Measurements from ENCODE around the gene SLC5A2.
"Not testable (repeated sequence)": the region's sequence is repeated elsewhere in the genome, so short reads cannot be mapped to it uniquely, and the experiment has no call there.

Gene SLC5A2

GRCh38 chr16:31441956-31442355 is 41.0 kb upstream of the SLC5A2 start:
- TF ChIP-seq CTCF (IDR thresholded peaks at IDR 0.05; ENCODE audit: low read depth, low read length), result no peak
- no peak for DNase-seq (ENCODE audit: extremely low read depth, low read depth)

DNA sequence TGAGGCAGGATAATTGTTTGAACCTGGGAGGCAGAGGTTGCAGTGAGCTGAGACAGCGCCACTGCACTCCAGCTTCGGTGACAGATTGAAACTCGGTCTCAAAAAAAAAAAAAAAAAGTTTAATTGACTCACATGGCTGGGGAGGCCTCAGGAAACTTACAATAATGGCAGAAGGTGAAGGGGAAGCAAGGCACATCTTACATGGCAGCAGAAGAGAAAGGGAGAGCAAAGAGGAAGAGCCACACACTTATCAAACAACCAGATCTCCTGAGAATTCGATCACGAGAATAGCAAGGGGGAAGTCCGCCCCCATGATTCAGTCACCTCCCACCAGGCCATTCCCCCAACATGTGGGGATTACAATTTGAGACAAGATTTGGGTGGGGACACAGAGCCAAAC is 37.0 kb upstream of the SLC5A2 start:
- DNase-seq (ENCODE audit: extremely low read depth, low read depth), result not testable (repeated sequence)

DNA sequence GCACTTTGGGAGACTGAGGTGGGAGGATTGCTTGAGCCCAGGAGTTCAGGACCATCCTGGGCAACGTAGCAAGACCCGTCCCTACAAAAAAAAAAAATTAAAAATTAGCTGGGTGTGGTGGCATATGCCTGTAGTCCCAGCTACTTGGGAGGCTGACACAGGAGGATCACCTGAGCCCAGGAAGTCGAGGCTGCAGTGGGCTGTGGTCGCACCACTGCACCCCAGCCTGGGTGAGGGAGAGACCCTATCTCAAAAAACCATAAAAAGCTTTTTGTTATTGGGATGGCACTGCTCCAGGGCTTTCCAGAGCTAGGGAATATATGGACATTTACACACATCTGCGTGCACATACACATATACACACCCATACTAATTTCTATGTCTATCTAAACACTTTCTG is 31.7 kb upstream of the SLC5A2 start:
- TF ChIP-seq CTCF (IDR thresholded peaks at IDR 0.05; ENCODE audit: low read depth, low read length), result no peak
- DNase-seq (ENCODE audit: extremely low read depth, low read depth), result no peak

DNA sequence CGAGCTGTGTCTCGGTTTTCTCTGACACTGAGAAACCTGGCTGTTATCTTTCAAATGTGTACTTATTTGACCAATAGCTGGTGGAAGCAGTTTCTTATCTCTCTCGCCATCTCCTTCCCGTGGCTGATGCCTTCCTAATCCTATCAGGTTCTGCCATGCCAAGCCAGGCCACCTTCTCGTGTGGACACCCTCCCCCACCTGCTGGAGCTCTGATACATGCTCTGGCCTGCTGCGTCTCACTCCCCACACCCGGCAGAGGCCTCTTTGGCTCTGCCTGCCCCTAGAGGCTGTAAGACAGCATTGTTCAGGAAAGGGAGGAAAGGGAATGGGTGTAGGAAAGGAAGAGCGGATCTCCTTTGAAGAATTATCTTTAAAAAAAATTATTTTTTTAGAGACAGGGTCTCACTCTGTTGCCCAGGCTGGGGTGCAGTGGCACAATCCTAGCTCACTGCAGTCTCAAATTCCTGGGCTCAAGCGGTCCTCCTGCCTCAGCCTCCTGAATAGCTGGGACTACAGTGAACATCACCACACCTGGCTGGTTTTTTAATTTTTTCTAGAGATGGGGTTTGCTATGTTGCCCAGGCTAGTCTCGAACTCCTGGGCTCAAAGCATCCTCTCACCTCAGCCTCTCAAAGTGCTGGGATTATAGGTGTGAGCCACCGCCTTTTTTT is 31.1 kb upstream of the SLC5A2 start:
- no peak for DNase-seq (ENCODE audit: extremely low read depth, low read depth)
- peak; percentile 66 for TF ChIP-seq CTCF (IDR thresholded peaks at IDR 0.05; ENCODE audit: low read depth, low read length)

DNA sequence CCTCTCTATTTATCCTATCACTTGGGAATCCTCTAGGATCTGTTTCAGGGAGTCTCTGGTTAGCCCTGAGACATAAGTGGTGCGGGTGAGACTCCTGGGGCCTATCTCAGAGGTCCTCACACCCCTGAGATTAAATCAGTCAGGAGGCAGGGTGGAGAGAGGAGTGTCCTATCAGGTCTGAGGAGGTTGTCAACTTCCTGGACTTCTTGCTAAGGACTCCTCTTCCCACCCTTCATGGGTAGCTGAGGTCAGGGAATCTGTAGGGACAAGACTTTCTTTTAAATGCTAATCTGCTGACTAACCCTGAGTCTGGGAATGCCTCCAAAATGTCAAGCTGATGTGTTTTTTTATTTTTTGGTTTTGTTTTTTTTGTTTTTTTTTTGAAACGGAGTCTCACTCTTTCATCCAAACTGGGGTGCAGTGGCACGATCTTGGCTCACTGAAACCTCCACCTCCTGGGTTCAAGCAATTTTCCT is 30.3 kb upstream of the SLC5A2 start:
- TF ChIP-seq CTCF (IDR thresholded peaks at IDR 0.05; ENCODE audit: low read depth, low read length), result no peak
- DNase-seq (ENCODE audit: extremely low read depth, low read depth), result peak; percentile 83

- no peak for TF ChIP-seq CTCF (IDR thresholded peaks at IDR 0.05; ENCODE audit: low read depth, low read length)
- DNase-seq (ENCODE audit: extremely low read depth, low read depth), result no peak
These were observed 29.4 kb upstream of the SLC5A2 start for GRCh38 chr16:31453255-31454204.

- peak; percentile 31 for TF ChIP-seq CTCF (IDR thresholded peaks at IDR 0.05; ENCODE audit: low read depth, low read length)
- DNase-seq (ENCODE audit: extremely low read depth, low read depth), result no peak
These were observed 27.2 kb upstream of the SLC5A2 start for GRCh38 chr16:31455601-31456314.
